HG03521 (cell line): Measurements from ENCODE around the gene ZNF440.
A peak's percentile ranks its signal among the peaks of the same experiment; 100 is the strongest.
"Not testable (repeated sequence)": the region's sequence is repeated elsewhere in the genome, so short reads cannot be mapped to it uniquely, and the experiment has no call there.

Experiments
- ATAC-seq: cut with Tn5 transposase; IDR thresholded peaks from one replicate; pipeline ENCODE4 v1.9.1; 2021; ENCODE audit warnings: mild to moderate bottlenecking, moderate library complexity; ENCODE audit not compliant: unreplicated experiment

ZNF440 gene

DNA sequence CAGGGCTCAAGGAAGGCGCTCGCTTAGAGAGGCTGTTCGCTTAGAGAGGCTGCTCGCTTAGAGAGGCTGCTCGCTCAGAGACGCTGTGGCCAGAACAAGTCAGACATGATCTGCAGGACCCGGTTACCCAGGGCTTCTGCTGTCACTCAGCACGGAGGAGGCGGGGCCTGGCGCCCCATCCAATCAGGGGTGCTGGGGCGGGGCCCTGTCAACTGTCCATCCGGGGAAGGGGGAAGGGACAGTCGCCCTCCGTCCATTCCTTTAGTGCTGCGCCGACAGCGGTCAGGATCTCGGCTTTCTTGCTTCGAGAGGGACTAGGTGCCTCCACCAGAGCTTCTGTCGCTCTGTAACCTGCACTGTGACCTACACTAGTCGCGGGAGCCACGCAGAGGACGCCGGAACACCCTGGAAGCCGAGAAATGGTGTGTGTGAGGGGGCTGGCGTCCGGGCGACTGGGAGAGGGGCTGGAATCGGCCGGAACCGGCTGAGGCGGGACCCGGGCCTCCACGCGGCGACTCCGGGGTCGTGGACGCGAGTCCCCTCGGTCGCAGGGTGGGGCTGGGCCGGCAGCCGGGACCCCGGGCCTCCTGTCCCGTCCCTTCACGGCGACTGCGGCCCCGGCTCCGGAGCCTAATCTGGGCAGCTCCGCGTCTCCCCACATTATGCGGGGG is at the start of gene ZNF440:
TSS of gene ZNF440 (plus strand) at position 245 of the 671 bp plus-strand sequence. CDS start at position 420, 175 bp downstream.
- ATAC-seq, result peak; percentile 100

DNA sequence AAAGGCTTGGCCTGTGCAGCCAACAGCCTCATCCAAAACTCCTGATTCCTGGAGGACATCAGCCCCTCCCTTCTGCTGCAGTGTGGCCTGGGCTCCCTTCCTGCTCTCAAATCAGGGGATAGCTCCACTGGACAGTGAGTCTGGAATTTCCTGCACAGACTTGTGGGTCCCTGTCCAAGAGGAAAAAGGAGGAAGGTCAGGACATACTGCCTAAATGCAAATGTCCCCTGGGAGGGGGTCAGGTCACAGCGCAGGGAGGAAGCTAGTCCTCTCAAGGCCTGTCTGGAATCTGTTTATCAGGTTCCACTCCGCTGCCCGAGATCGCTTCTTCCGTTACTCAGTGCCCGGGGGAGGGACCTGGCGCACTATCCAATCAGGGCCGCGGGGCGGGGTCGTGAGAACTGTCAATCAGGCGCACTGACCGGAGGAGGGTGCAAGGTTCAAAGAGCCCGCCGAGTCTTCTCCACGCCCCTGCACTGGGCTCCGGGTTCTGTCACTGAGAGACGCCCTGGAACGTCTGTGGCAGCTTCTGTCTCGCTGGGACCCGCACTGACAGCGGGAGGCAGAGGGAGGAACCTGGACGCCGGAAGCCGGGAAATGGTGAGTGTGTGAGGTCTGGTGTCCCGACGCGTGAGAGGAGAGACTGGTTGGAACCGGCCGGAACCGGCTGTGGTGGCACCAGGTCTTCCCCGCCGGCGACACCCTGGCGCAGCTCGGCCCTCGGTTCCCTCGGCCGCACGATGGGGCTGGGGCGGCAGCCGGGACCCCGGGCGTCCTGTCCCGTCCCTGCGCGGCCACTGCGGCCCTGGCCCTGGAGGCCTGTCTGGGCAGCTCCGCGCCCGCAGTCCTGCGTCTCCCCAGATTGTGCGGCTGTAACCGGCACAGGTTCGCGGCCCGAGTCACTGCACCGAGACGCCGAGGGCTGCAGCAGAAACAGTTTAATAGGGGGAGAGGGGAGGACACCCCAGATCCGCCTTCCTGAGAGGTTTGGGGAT is 47.2 kb upstream of the ZNF440 start, which contains the start of gene ZNF441:
TSS of gene ZNF441 (plus strand) at position 404 of the 995 bp plus-strand sequence. CDS start at position 598, 194 bp downstream.
- ATAC-seq, result peak; percentile 93

DNA sequence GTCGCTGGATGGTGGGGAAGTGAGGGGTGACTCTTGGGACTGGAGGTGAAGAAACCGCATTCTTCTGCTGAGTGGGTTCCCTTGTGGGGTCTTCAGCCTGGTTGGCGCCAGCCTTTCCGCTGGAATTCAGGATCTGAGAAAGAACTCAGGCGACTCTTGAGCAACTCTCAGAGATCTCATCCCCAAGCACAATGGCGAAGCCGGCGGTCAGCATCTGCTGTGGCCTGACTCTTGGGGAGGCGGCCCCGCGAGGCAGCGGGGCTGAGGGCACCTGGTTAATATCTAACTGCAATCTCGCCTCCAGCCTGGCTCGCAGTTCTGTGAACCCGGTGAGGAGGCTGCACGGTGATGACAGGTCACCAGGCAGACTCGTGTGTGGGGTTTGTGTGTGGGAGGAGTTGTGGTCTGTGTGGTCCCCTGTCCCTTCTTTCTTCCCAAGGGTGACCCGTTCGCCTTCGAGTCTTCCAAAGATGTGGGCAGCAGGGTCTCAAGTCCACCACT is 46.4 kb upstream of the ZNF440 start:
- peak; percentile 16 for ATAC-seq

DNA sequence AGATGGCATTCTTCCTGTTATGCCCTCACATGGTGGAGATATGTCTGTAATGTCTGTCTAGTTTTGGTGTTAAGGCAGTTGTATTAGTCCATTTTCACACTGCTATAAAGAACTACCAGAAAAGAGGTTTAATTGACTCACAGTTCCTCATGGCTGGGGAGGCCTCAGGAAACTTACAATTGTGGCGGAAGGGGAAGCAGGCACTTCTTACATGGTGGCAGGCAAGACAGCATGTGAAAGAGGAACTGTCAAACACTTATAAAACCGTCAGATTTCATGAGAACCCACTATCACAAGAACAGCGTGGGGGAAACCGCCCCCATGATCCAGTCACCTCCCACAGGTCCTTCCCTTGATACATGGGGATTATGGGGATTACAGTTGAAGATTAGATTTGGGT is 44.1 kb upstream of the ZNF440 start:
- no peak for ATAC-seq

DNA sequence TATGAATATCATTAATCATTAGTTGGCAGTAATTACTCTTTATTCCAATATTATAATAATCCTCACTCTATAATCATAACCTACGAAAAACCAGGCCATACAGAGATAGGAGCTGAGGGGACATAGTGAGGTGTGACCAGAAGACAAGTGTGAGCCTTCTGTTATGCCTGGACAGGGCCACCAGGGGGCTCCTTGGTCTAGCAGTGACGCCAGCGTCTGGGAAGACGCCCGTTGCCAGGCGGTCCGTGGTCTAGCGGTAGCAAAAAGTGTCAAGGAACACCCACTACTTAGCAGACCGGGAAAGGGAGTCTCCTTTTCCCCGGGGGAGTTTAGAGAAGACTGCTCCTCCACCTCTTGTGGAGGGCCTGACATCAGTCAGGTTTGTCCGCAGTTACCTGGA is 42.6 kb upstream of the ZNF440 start:
- not testable (repeated sequence) for ATAC-seq

DNA sequence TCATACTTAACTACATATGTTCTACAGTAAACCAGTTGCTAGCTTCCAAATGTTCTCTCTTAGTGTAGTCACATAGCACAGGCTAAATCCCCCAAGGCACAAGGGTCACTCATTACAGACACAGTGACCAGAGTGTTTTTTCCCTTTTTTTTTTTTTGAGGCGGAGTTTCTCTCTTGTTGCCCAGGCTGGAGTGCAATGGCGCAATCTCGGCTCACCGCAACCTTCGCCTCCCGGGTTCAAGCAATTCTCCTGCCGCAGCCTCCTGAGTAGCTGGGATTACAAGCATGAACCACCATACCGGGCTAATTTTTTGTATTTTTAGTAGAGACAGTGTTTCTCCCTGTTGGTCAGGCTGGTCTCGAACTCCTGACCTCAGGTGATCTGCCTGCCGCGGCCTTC is 37.4 kb upstream of the ZNF440 start:
- not testable (repeated sequence) for ATAC-seq

DNA sequence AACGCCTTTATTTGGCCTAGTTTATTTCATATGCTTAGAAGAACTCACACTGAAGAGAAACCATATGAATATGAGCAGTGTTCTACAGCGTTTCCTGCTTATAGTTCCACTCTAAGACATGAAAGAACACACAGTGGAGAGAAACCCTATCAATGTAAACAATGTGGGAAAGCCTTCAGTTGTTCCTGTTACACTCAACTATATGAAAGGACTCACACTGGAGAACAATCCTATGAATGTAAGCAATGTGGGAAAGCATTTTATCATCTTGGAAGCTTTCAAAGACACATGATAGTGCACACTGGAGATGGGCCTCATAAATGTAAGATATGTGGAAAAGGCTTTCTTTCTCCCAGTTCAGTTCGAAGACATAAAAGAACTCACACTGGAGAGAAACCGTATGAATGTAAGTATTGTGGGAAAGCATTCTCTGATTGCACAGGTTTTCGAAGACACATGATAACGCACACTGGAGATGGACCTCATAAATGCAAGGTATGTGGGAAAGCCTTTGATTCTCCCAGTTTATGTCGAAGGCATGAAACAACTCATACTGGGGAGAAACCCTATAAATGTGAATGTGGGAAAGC is 33.5 kb upstream of the ZNF440 start:
- no peak for ATAC-seq

DNA sequence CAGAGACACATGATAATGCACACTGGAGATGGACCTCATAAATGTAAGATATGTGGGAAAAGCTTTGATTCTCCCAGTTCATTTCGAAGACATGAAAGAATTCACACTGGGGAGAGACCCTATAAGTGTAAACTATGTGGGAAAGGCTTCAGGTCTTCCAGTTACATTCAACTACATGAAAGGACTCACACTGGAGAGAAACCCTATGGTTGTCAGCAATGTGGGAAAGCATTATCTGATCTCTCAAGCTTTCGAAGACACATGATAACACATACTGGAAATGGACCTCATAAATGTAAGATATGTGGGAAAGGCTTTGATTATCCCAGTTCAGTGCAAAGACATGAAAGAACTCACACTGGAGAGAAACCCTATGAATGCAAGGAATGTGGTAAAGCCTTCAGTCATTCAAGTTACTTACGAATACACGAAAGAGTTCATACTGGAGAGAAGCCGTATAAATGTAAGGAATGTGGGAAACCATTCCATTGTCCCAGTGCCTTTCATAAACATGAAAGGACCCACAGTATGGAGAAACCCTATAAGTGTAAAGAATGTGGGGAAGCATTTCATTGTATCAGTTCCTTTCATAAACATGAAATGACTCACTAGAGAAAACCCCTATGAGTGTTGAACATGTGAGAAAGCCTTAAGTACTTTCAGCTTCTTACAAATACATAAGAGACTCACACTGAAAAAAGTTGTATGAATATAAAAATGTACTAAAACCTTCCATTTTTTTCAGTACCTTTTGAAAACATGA is 32.6 kb upstream of the ZNF440 start:
- no peak for ATAC-seq

DNA sequence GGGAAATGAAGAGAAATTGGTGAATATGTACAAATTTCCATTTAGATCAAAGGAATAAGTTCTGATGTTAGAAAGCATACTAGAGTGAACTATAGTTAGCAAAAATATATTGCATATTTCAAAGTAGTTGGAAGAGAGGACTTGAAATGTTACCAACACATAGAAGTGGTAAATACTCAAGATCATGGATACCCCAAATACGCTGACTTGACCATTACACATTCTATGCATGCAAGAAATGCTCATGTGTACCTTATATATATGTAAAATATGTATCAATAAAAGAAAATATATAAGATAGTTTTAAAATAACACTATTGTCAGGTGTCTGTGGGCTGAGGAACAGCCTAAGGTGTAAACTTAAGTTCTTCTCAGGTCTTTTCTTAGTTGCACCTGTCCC is 30.3 kb upstream of the ZNF440 start:
- ATAC-seq, result no peak

DNA sequence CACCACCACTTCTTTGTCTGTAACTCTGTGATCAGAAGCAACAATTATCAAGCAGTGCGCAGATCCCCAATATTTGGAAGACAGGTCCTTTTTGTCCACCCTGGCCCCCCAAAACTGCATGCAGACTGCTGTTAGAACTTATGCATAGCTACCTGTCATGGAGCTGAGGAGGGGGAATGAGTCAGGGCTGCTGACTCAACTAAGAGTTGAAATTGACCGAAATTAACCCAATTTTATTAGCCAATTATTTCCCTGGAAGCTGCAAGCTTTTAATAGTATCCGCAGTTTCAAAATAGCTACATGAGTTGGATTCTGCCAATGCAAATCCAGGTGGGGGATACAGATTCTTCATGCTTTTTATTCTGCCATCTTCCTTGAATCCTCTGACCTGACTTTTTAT is 29.7 kb upstream of the ZNF440 start:
- no peak for ATAC-seq

DNA sequence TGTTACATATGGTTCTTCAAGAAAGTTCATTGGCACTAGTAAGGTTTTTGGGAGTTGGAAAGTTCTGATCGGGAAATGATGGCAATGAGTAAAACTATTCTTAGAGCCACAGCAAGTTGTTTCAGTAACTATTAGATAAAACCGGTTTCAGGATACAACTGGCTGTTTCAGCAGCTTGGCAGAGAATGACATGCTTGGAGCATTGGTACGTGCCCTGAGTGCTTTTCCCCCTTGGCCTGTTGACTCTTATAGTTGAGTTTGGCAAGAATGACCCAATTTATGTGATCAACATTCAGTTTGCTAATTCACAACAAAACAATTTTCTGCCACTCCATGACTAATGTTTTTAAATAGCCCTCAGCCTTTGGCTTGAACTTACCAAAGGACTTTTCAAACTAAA is 26.5 kb upstream of the ZNF440 start:
- no peak for ATAC-seq

DNA sequence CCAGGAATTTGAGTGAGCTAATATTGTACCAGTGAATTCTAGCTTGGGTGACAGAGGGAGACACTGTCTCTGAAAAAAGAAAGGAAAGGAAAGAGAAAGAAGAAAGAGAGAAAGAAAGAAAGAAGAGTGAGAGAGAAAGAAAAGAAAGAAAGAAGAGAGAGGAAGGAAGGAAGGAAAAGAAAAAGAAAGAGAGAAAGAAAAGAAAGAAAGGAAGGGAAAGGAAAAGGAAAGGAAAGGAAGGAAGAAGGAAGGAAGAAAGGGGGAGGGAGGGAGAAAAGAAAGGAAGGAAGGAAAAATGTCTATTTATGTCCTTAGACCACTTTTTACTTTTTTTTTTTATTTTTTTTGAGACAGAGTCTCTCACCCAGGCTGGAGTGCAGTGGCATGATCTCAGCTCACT is 21.1 kb upstream of the ZNF440 start:
- no peak for ATAC-seq

DNA sequence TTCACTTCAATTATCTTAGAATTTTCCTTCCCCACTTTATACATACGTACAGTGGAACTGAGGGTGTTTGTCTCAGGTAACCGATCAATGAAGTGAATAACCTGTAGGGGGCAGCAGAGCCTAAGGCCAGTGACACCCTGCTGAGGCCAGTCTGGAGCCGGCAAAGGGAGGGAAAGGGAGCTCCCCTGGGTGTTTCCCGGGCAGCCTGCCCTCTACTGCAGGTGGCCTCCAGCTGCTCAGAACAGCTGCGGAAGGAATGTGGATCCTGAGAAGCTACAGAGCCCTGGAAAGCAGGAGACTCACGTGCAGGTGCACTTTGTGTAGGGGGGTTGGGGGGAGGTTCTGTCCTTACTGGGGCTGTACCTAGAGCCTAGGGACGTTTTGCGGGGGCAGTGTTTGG is 16.6 kb upstream of the ZNF440 start:
- peak; percentile 49 for ATAC-seq

DNA sequence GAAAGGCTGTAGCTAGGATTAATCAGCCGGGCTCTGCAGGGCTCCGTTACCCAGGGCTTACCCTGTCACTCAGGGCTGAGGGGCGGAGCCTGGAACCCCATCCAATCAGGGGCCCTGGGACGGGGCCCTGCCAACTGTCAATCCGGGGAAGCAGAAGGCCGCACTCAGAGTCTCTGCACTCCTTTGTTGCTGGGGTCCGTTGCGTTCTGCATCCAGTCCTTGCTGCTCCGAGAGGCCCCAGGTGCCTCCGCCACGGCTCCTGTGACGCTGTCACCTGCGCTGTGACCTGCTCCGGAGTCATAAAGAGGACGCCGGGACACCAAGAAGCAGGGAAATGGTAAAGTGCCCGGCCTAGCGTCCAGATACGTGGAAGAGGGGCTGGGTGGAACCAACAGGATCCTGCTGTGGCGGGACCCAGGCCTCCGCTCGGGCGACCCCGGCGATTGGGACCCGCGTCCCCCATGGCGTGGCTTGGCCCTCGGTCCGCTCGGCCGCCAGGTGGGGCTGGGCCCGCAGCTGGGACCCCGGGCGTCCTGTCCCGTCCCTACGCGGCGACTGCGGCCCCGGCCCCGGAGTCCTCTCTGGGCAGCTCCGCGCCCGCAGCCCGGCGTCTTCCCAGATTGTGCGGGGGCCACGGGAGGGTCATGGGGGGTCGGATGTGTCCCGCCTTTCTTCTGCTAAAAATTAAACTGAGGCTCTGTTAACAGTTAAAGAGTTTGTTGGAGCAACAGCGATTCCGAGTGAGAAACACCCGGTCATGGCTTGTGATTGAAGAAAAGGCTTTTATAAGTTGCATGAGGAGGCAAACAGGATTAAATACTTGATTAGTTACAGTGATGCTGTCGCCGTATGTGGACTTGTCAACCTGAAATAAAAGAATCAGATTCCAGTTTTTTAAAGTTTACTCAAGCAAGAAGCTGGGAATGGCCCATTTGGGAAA is 15.4 kb upstream of the ZNF440 start, which contains the start of gene ZNF491:
TSS of gene ZNF491 (plus strand) at position 133 of the 940 bp plus-strand sequence. CDS start 7,431 bp downstream, outside the sequence.
- ATAC-seq, result peak; percentile 88

DNA sequence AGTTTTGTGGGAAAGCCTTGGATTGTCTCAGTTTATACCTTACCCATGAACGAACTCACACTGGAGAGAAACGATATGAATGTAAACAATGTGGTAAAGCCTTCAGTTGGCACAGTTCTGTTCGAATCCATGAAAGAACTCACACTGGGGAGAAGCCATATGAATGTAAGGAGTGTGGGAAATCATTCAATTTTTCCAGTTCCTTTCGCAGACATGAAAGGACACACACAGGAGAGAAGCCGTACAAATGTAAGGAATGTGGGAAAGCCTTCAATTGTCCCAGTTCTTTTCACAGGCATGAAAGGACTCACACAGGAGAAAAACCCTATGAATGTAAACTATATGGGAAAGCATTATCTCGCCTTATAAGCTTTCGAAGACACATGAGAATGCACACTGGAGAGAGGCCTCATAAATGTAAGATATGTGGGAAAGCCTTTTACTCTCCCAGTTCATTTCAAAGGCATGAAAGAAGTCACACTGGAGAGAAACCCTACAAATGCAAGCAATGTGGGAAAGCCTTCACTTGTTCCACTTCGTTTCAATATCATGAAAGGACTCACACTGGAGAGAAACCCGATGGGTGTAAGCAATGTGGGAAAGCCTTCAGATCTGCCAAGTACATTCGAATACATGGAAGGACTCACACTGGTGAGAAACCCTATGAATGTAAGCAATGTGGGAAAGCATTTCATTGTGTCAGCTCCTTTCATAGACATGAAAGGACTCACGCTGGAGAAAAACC is 7.5 kb upstream of the ZNF440 start:
- ATAC-seq, result no peak

DNA sequence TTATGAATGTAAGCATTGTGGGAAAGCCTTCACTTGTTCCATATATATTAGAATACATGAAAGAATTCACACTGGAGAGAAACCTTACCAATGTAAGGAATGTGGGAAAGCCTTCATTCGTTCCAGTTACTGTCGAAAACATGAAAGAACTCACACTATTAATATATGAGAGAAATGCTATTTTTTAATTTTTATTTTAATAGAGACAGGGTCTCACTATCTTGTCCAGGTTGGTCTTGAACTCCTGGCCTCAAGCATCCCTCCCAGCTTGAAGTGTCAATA is 7.0 kb upstream of the ZNF440 start:
- no peak for ATAC-seq

DNA sequence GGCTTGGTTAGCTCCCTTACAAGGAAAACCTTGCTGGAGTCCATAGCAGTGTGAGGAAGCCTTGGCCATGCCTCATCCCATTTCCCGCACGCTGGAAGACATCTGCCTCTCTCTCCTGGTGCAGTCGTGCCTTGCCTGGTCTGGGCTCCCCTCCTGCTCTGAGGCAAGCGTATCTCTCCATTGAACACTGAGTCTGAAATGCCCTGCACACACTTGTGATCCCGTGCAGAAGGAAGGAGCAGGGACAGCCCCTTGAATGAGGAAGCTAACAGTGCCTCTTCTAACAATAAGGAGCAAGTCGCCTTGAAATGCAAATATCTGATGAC is 407 bp upstream of the ZNF440 start:
- peak; percentile 28 for ATAC-seq

DNA sequence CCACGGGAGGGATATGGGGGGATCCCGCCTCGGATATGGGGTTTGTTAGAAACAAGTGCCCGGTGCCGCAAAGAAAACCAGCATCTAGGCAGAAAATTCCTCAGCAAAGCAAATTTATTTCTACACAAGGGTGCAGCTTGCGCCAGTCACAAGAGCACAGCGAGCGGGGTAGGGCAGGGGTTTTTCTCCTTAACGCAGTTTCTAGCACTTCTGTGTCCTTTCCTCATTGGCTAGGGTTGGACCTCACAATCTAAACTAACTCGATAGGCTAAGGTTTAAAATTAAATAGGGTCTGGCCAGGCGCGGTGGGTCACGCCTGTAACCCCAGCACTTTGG is 595 bp downstream of the ZNF440 start:
- no peak for ATAC-seq

DNA sequence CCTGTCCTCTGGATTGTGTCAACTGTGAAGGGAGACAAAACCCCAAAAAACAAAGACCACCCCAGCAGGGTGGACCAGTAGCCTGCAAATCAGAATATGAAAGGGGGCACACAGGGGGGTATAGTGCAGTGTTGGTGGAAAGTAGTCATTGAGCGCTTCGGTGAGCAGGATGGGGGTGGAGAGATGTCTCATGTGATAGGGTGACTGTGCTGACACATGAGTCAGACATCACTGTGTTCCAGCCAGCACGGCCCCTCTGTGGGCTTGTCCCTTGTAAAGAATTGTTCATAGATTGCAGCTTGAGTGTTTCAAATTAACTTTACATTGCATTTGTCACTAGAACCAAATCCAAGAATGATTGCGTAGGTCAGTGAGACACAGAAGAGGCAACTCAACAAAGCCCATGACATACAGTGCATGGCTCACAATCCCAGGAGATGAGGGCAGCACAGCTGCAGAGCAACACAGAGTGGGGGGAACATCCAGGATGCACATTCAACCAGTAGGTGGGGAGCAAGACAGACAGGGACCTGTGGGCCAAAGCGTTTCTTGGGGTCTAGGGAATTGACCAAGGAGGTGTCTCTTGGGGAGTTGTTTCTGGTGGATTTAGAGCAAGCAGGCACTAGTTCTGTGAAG is 7.5 kb downstream of the ZNF440 start:
- ATAC-seq, result no peak
